GM18499 (cell line): ENCODE data around the gene B4GALT5.

Source experiments
- ATAC-seq: cut with Tn5 transposase; IDR thresholded peaks from one replicate; pipeline ENCODE4 v1.9.1; 2021; ENCODE audit warnings: moderate number of reproducible peaks; ENCODE audit not compliant: insufficient read depth, unreplicated experiment

Gene B4GALT5

GRCh38 chr20:49661560-49662329, 51.9 kb downstream of the B4GALT5 start:
- no peak for ATAC-seq

GRCh38 chr20:49660912-49661311, 52.8 kb downstream of the B4GALT5 start:
- no peak for ATAC-seq

- ATAC-seq, result no peak
These were observed 54.6 kb downstream of the B4GALT5 start for GRCh38 chr20:49659056-49659455.

- ATAC-seq, result no peak
These were observed 55.2 kb downstream of the B4GALT5 start for GRCh38 chr20:49658508-49658907.

- ATAC-seq, result no peak
These were observed 56.4 kb downstream of the B4GALT5 start for GRCh38 chr20:49657118-49657901.

GRCh38 chr20:49656304-49656703, 57.4 kb downstream of the B4GALT5 start:
- ATAC-seq, result no peak

- ATAC-seq, result no peak
These were observed 59.7 kb downstream of the B4GALT5 start for GRCh38 chr20:49653925-49654434.

GRCh38 chr20:49649672-49650071, 64.0 kb downstream of the B4GALT5 start:
- ATAC-seq, result no peak

- no peak for ATAC-seq
These were observed 66.1 kb downstream of the B4GALT5 start for GRCh38 chr20:49647550-49647949.

- no peak for ATAC-seq
These were observed 67.2 kb downstream of the B4GALT5 start for GRCh38 chr20:49646528-49646927.

GRCh38 chr20:49646126-49646525, 67.6 kb downstream of the B4GALT5 start:
- ATAC-seq, result no peak

- ATAC-seq, result no peak
These were observed 68.6 kb downstream of the B4GALT5 start for GRCh38 chr20:49644980-49645565.

GRCh38 chr20:49642816-49643215, 70.9 kb downstream of the B4GALT5 start:
- ATAC-seq, result no peak

- ATAC-seq, result no peak
These were observed 71.7 kb downstream of the B4GALT5 start for GRCh38 chr20:49641683-49642656.

GRCh38 chr20:49637046-49637637, 76.5 kb downstream of the B4GALT5 start:
- ATAC-seq, result no peak

GRCh38 chr20:49636447-49636846, 77.2 kb downstream of the B4GALT5 start:
- ATAC-seq, result no peak

GRCh38 chr20:49635866-49636265, 77.8 kb downstream of the B4GALT5 start:
- no peak for ATAC-seq

GRCh38 chr20:49635166-49635565, 78.5 kb downstream of the B4GALT5 start:
- ATAC-seq, result no peak

- ATAC-seq, result no peak
These were observed 79.6 kb downstream of the B4GALT5 start for GRCh38 chr20:49634116-49634515.

GRCh38 chr20:49633643-49634042, 80.0 kb downstream of the B4GALT5 start:
- ATAC-seq, result no peak
